Spleen (tissue), 7 donors: ENCODE measurements around the gene BBS9.

ENCODE experiments used
- POLR2AphosphoS5 ChIP-seq, 3 donors: sonication (generic); formaldehyde crosslinking; IDR thresholded peaks; one replicate each; pipeline ENCODE4 v1.5.1; 2017; ENCODE audit warnings: antibody characterized with exemption in 3 of 3
- TF ChIP-seq, protein P1 (sequence below), 11 experiments: fragments of 200-600 bp in 7 of 11; fragments of 450-650 bp in 4 of 11; sonication (generic) in 4 of 11; IDR thresholded peaks in 8 of 11; conservative IDR thresholded peaks in 3 of 11; 1 replicate in 7 of 11; 2 replicates in 4 of 11; pipeline versions ENCODE4 v1.4.0 to v1.8.0; 2016 to 2021; ENCODE audit warnings: antibody characterized with exemption in 11 of 11, inconsistent platforms in 4 of 11, mild to moderate bottlenecking in 1 of 11
- donor health status: DM: no; HTN: no; CAD: no; lungs with moderate emphysema.
- donor health status: DM: no; HTN: no; CAD: no.
- donor health status: DM: no; HTN: no; CAD: no.

DNA sequence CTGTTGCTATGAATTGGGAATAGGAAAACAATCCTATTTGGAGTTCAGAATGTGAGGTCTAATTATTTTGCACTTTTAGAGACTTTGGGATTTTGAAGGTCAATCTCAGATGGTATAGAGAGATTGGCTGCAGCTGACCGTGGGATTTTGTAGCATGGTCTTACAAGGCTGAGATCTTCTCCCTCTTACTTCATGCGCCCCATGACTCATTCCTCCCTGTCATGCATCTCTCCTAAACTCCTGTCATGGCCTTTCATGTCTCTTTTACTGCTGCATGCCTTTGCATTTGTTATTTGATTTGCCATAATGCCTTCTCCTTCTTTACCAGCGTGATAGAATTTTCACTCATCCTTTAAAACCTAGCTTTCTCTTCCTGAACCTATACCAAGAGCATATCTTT, 133.1 kb downstream of the BBS9 start:
- TF ChIP-seq, protein P1, sequence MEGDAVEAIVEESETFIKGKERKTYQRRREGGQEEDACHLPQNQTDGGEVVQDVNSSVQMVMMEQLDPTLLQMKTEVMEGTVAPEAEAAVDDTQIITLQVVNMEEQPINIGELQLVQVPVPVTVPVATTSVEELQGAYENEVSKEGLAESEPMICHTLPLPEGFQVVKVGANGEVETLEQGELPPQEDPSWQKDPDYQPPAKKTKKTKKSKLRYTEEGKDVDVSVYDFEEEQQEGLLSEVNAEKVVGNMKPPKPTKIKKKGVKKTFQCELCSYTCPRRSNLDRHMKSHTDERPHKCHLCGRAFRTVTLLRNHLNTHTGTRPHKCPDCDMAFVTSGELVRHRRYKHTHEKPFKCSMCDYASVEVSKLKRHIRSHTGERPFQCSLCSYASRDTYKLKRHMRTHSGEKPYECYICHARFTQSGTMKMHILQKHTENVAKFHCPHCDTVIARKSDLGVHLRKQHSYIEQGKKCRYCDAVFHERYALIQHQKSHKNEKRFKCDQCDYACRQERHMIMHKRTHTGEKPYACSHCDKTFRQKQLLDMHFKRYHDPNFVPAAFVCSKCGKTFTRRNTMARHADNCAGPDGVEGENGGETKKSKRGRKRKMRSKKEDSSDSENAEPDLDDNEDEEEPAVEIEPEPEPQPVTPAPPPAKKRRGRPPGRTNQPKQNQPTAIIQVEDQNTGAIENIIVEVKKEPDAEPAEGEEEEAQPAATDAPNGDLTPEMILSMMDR (IDR thresholded peaks at IDR 0.05 in 8 of 11, conservative IDR thresholded peaks at IDR 0.05 in 3 of 11) = no peak
- TF ChIP-seq POLR2AphosphoS5 (IDR thresholded peaks at IDR 0.05) = no peak
